ENCODE measurements around the gene APPL1. TPM values are rescaled to one million over a fixed set of nuclear protein-coding genes. Genes with fewer than 3 reads are reported as not detected.

Gene APPL1
- total and polyA plus RNA-seq, 12 donors: 10.7 to 58.7 (median 49.4) TPM

DNA sequence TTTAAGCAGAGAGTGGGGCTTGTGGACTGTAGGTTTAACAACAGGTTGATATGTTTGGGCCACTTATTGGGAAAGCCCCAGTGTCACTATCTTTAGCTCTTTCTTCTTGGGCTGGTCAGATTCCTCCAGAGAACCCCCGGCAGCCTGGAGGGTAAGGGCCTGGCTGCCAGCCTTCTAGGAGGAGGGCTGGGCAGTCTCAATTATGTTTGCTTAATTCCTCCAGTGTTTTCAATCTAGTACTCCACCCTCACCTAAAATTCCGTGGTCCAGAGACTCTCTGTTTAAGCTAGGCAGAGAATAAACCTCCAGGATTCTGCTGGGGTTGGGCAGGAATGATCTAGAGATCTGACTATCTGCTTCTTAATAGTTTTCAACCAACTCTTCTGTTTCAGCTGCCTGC lies 59.7 kb downstream of the APPL1 start:
- intact Hi-C loops (cut with DNase I): no loop called here
- Histone ChIP-seq H3K27me3 (peaks cover 0 to 3% (median 0%) of the 10 kb centered on the region in 7 donors), H3K9me3 (no peaks in the 10 kb centered on the region), H3K4me3 (no peak overlapping the region), H3K36me3 (peaks cover 0 to 20% (median 0%) of the 10 kb centered on the region in 9 donors), H3K27ac (no peak overlapping the region), H3K4me1 (peaks cover 0 to 7% (median 0%) of the 10 kb centered on the region in 9 donors)
- ATAC-seq: no peak
- WGBS, 2 donors: 69 to 75% methylated on average over 2 of the region's 2 CpGs
- no peak for DNase-seq
- TF ChIP-seq, protein P1, sequence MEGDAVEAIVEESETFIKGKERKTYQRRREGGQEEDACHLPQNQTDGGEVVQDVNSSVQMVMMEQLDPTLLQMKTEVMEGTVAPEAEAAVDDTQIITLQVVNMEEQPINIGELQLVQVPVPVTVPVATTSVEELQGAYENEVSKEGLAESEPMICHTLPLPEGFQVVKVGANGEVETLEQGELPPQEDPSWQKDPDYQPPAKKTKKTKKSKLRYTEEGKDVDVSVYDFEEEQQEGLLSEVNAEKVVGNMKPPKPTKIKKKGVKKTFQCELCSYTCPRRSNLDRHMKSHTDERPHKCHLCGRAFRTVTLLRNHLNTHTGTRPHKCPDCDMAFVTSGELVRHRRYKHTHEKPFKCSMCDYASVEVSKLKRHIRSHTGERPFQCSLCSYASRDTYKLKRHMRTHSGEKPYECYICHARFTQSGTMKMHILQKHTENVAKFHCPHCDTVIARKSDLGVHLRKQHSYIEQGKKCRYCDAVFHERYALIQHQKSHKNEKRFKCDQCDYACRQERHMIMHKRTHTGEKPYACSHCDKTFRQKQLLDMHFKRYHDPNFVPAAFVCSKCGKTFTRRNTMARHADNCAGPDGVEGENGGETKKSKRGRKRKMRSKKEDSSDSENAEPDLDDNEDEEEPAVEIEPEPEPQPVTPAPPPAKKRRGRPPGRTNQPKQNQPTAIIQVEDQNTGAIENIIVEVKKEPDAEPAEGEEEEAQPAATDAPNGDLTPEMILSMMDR (IDR thresholded peaks at IDR 0.05): no peak

GRCh38 chr3:57288403-57288802 lies 60.9 kb downstream of the APPL1 start:
- Histone ChIP-seq H3K27ac (no peak overlapping the region), H3K4me3 (no peak overlapping the region), H3K27me3 (peaks cover 0 to 3% (median 0%) of the 10 kb centered on the region in 7 donors), H3K4me1 (peaks cover 0 to 7% (median 0%) of the 10 kb centered on the region in 9 donors), H3K36me3 (peaks cover 0 to 20% (median 0%) of the 10 kb centered on the region in 9 donors), H3K9me3 (no peaks in the 10 kb centered on the region)
- 90 to 96% methylated on average over 9 of the region's 9 CpGs for WGBS, 2 donors
- no peak for DNase-seq
- ATAC-seq: no peak
- TF ChIP-seq, protein P1 (IDR thresholded peaks at IDR 0.05): no peak
- intact Hi-C loops (cut with DNase I): no loop called here

DNA sequence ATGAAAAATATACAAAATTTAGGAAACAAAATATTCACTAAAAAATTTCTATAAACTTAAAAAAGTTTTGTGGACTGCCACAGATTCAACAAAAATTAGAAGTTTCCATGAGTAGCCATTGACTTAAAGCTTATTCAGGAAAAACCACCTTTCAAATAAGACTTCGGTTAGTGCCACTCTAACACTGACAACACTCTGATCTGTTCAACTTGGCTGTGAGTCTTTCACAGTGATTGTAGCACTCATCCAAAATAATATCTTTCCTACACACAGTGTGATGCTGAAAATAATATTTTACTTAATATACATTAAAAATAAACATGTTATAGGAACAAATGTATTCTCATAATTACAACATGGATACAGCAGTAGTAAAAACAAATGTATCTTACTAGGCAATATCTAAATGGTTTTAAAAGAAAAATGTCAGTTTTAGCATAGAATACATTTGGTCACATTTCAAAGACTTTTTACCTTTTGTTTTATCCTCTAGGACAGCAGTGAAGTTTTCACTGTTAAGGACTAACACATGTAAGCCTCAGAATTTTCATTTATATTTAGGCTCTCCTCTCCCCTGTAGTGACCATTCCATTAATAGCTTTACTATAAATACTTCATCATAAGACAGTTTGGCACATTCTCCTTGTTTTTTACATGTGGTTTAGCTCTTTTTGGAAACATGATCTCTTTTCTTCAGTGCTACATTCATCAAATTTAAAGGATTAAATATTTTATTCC lies 64.8 kb downstream of the APPL1 start, which contains the start of gene ASB14:
Gene ASB14 (minus strand): TSS at position 527 of the 738 bp plus-strand sequence. CDS start 652 bp downstream, outside the sequence.
- DNase-seq: no peak
- intact Hi-C loops (cut with DNase I): no loop called here

GRCh38 chr3:57292897-57293526 lies 65.5 kb downstream of the APPL1 start:
- intact Hi-C loops (cut with DNase I): no loop called here
- DNase-seq: no peak
- no peak for ATAC-seq
- H3K27ac ChIP-seq: peak overlapping the region in 3 of 10 donors; percentile 61 to 69 (median 66)
- H3K36me3 ChIP-seq: peaks cover 0 to 7% (median 0%) of the 10 kb centered on the region in 9 donors
- H3K4me3 ChIP-seq: peak overlapping the region in 3 of 10 donors; percentile 36 to 42 (median 37)
- TF ChIP-seq, protein P1 (IDR thresholded peaks at IDR 0.05): no peak
- peaks cover 0 to 3% (median 0%) of the 10 kb centered on the region in 7 donors for H3K27me3 ChIP-seq
- no peaks in the 10 kb centered on the region for H3K9me3 ChIP-seq
- 91 to 92% methylated on average over 4 of the region's 4 CpGs for WGBS, 2 donors
- H3K4me1 ChIP-seq: peaks cover 0 to 7% (median 0%) of the 10 kb centered on the region in 9 donors

More for the DNA sequence above, 64.8 kb downstream of the APPL1 start, which contains the start of gene ASB14:
- WGBS, 2 donors: 45 to 56% methylated on average over 1 of the region's 1 CpG
- Histone ChIP-seq H3K9me3 (no peaks in the 10 kb centered on the region), H3K27ac (peak within 1 kb of the TSS in 7 of 10 donors; percentile 28 to 71 (median 61)), H3K4me3 (peak within 1 kb of the TSS in 7 of 10 donors; percentile 5 to 42 (median 37)), H3K4me1 (peaks cover 0 to 7% (median 0%) of the 10 kb centered on the region in 9 donors), H3K27me3 (peaks cover 0 to 3% (median 0%) of the 10 kb centered on the region in 7 donors), H3K36me3 (peaks cover 0 to 14% (median 0%) of the 10 kb centered on the region in 9 donors)
- ATAC-seq: peak in 5 of 8 donors; percentile 52 to 81 (median 78)
- TF ChIP-seq, protein P1 (IDR thresholded peaks at IDR 0.05): no peak

Measured in heart right ventricle (tissue), 16 donors.